HG02943 (cell line): ENCODE data around the gene CRAT.

Experiments used
- ATAC-seq: cut with Tn5 transposase; IDR thresholded peaks from one replicate; pipeline ENCODE4 v1.9.1; 2021; ENCODE audit warnings: mild to moderate bottlenecking, low read depth, moderate library complexity; ENCODE audit not compliant: unreplicated experiment

The CRAT gene

DNA sequence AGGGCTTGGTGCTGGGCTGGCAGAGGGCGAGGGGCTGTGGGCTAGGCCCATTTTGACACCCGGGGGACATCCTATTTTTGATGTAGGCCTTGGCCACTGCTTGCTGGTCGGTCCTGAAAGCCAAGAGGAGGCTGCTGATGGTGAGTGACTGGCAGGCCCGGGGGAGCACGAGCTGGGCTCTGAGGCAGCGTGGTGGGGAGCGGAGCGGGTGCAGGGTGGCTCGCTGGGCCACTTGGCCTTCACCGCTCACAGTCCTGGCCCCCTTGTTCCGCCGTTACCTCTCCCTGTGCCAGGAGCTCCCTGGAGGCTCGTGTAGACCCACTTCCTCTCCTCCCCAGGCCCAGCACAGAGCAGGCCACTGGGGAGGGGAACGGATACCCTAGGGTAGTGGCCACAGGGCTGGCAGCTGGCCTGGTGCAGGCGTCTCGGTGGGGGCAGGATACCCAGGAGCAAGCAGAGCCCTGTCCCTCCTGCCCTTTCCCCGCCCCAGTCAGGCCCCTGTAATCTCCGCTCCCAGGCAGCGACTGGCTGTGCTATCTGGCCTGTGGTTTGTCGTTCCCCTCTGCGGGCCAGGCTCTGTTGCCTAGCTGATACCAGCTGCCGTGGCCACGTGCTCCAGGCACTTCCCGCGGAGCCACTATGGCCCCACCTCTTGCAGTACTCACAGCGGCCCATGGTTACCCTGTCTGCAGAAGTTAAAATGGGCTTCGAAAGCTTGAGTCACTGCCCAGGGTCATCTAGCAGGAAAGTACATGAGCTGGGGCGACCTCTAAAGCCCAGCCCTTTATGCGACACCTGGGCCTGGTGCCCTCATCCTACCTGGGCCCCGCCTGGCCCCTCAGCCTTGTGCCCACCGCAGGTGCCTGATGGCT, 41.4 kb downstream of the CRAT start:
- peak; percentile 71 for ATAC-seq

DNA sequence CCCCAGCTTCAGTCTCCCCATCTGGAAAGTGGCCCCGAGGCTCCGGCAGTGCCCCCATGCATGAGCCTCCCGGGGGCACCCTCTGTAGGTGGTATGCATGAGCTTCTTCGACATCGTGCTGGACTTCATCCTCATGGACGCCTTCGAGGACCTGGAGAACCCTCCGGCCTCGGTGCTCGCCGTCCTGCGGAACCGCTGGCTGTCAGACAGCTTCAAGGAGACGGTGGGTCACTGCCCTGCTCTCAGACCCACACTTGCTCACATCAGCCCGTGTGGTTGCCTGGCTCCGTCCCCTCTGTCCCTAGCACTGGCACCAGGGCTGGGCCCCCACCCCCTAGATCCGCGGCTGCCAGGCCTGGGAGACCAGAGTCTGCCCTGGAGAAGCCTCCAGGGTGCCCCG, 42.5 kb downstream of the CRAT start:
- ATAC-seq, result no peak

DNA sequence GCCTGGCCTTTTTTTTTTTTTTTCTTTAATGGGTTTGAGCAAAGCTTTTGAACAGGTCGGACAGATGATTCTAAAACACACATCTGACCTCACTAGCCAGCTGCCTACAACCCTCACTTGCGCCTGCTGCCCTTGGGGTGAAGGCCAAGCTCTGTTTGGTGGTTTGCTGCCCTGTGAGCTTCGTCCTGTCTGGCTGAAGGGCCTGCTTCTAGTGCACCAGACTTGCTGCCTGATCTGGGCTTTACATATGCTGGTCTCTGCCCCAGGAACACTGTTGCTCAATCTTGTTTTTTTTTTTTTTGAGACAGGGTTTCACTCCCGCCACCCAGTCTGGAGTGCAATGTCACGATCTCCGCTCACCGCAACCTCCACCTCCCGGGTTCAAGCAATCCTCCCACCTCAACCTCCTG, 46.1 kb downstream of the CRAT start:
- ATAC-seq, result no peak

DNA sequence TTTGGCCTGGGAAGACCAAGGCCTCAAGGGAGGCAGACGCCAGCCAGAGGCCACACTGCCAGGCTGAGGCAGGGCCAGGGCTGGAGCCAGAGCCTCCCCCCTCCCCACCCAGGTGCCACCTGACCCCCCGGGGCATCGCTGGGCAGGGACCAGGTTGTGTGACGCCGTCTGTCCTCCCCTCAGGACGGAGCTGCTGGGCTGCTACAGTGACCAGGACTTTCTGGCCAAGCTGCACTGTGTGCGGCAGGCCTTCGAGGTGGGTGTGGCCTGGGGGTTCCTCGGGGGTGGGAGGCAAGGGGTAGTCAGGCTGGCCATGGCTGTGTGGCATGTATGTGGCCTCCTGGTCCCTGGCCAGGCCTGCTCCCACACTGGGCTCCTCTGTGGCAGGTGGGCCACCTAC, 47.5 kb downstream of the CRAT start:
- no peak for ATAC-seq

DNA sequence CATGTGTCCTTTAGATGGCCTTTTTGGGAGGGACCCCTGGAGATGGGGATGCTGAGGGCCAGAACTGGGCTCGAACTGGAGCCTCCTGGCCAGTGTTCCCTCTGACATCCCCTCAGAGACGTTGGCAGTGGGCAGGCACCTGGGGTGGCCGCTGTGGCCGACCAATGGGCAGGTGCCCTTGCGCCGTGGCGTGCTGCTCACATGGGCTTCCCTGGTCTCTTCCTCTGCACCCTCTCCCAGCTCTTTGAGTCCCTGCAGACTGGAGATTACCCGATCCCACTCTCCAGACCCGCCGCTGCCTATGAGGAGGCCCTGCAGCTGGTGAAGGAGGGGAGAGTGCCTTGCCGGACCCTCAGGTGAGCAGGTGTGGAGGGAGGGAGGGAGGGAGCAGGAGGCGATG, 49.6 kb downstream of the CRAT start:
- no peak for ATAC-seq

DNA sequence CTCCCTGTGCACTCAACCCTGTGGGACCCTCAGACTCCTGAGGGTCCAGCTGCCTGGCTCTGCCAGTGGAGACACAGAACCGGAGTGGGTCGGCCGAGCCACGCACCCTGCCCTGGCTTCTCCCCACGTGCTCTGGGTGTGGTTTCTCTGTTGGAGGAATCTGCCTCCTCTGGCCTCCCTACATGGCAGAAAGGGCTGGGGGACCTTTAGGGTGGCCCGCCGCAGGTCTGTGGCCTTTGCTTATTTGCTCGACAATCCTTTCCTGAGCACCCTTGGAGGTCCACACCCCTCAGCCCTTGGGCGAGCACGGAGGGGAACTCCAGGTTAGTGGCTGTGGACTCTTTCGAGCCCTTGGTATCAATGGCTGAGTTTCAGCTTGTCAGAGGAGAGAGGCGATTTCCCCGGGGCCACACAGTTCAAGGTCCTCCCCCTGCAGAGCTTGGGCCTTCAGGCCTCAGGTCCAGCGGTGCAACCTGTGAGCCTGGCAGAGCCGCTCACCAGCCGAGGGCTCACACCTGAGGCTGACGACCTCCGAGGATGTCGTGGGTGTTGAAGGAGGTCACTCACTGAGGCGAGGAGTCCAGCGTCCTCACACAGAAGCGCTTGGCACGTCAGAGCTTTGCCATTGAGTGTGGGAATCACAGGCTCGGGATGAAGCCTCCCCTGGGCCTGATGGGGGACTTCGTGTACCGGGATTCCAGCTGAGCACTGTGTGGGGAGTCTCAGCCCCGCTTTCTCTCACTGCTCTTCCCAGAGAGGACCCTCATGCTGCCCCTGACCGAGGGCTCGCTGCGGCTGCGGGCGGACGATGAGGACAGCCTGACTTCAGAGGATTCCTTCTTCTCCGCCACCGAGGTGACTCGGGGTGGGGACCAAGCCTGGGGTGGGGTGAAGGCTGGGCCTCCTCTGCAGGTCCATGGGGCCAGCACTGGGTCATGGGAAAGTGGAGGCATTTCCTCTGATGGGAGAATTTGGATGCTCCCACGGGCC, 50.5 kb downstream of the CRAT start:
- no peak for ATAC-seq

DNA sequence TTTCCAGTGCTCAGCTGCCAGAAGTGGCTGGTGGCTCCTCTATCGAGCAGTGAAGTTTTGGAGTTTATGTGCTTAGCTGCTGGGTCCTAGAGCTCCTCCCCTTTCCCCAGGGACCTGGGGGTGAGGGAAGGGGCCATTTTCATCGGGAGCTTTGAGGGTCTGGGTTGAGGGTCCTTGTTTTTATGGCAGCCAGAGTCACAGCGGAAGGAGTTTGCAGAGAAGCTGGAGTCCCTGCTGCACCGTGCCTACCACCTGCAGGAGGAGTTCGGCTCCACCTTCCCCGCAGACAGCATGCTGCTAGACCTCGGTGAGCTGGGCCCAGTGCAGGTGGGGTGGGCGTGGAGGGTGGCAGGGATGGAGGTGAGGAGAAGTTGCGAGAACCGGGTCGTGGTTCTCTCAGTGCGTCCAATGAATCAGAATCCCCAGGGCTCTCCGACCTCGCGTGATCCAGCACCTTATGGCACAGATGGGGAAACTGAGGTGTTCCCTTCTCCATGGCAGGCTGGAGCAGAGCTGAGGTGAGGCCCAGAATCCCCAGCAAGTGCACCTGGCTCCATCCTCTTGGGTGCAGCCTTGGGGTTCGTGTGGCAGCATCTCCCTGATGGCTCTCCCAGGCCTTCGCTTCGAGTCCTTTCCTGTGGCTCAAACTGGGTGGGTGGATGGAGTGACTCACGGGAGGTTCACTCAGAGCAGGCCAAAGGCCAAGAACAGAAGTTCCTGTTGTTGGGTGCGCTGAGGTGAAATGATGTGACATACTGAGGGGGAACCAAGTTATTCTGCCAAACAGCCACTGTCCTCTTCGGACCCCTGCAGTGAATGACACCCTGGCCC, 51.4 kb downstream of the CRAT start:
- ATAC-seq, result no peak

DNA sequence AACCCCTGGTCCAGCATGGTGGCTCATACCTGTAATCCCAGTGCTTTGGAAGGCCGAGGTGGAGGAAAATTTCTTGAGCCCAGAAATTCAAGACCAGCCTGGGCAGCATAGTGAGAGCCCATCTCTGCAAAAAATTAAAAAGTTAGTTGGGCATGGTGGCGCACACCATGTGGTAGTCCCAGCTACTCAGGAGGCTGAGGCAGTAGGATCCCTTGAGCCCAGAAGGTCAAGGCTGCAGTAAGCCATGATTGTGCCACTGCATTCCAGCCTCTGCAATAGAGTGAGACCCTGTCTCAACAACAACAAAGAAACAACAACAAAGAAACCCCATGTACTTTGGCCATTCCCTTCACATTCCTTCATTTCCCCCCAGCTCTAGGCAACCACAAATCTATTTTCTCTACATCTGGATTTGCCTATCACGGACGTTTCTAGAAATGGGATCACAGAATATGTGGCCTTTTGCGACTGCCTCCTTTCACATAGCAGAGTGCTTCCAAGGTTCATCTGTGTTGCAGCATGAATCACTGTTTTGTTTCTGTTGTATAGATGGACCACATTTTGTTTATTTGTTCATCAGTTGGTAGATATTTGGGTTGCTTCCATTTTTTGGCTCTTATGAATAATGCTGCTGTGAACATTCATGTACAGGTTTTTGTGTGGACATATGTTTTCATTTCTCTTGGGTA, 56.3 kb downstream of the CRAT start:
- no peak for ATAC-seq

DNA sequence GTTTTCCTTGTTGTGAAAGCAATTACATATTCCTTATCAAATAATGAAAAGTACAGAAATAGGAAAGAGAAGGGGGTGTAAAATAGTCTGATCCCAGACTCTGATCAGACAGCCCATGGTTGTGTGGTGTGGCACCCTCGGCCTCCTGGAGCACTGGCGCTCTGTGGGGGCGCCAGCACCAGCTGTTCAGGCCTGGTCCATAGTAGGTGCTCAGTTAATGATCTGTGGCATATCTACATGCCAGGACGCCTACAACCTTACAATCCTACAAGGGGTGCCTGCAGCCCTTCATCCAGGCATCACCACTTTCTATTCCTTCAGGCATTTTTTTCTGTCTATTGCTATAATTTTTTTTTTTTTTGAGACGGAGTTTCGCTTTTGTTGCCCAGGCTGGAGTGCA, 57.6 kb downstream of the CRAT start:
- no peak for ATAC-seq

DNA sequence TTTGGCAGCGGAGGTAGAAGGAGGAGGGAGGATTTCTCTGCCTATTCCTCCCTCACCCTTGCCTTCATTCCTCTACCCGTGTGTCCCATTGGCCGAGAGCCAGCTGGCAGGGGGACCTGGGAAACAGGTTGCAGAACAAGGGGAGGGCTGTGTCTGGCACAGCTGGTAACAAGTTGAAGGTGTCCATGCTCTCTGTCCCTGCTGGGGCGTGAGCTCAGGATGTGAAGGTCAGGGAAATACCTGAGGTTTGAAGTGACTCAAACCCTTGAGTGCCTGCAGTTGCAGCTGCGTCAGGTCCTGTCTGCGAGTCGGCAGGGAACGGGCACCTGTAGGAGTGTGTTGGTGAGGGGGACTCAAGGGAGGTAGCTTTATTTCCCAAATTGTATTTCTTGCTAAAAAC, 58.0 kb downstream of the CRAT start:
- ATAC-seq, result no peak
